KMS-11 (cell line): Measurements from ENCODE around the gene HARS1.

Experiments
- H2AFZ ChIP-seq: fragments of 200-600 bp; sonication (generic); 2 replicates; pipeline ENCODE4 v1.6.1; 2016; ENCODE audit warnings: antibody characterized with exemption, mixed run types, low read depth
- H3K27ac ChIP-seq: fragments of 200-600 bp; sonication (generic); 2 replicates; pipeline ENCODE4 v1.6.1; 2016; ENCODE audit warnings: mild to moderate bottlenecking, mixed run types
- H3K27me3 ChIP-seq: fragments of 200-600 bp; sonication (generic); 2 replicates; pipeline ENCODE4 v1.6.1; 2017; ENCODE audit warnings: mild to moderate bottlenecking, low read depth, mixed run types, moderate library complexity; ENCODE audit not compliant: insufficient read depth
- H3K36me3 ChIP-seq: fragments of 200-600 bp; sonication (generic); 2 replicates; pipeline ENCODE4 v1.6.1; 2017; ENCODE audit warnings: mild to moderate bottlenecking, mixed run types; ENCODE audit not compliant: insufficient read depth
- H3K4me1 ChIP-seq: fragments of 200-600 bp; sonication (generic); 2 replicates; pipeline ENCODE4 v1.6.1; 2016; ENCODE audit warnings: mild to moderate bottlenecking, low read depth, mixed run types; ENCODE audit not compliant: poor library complexity, severe bottlenecking
- H3K4me2 ChIP-seq: fragments of 200-600 bp; sonication (generic); 2 replicates; pipeline ENCODE4 v1.7.0; 2016; ENCODE audit warnings: mild to moderate bottlenecking, mixed run types
- H3K4me3 ChIP-seq: fragments of 200-600 bp; sonication (generic); IDR thresholded peaks from 2 replicates; pipeline ENCODE4 v1.6.1; 2017; ENCODE audit warnings: low read depth, low read length, mixed read lengths; ENCODE audit not compliant: insufficient read depth
- H3K79me2 ChIP-seq: fragments of 200-600 bp; sonication (generic); 2 replicates; pipeline ENCODE4 v1.6.1; 2016; ENCODE audit warnings: low read depth, mixed run types; ENCODE audit not compliant: insufficient read depth
- H3K9ac ChIP-seq: fragments of 200-600 bp; sonication (generic); 2 replicates; pipeline ENCODE4 v1.6.1; 2016; ENCODE audit warnings: mild to moderate bottlenecking, mixed run types
- H4K20me1 ChIP-seq: fragments of 200-600 bp; sonication (generic); 2 replicates; pipeline ENCODE4 v1.6.1; 2016; ENCODE audit warnings: mild to moderate bottlenecking, mixed run types; ENCODE audit not compliant: insufficient read depth
- CTCF ChIP-seq: fragments of 200-600 bp; sonication (generic); conservative IDR thresholded peaks from 2 replicates; pipeline ENCODE4 v1.6.1; 2017; ENCODE audit warnings: low read depth, mild to moderate bottlenecking, antibody characterized with exemption, low read length, moderate library complexity, mixed read lengths

The HARS1 gene

GRCh38 chr5:140690941-140691924 is at the start of gene HARS1, which contains the start of gene HARS2:
Gene HARS1, minus strand, starts transcription at chr5:140691370. Its CDS starts 66 bp downstream, at chr5:140691304.
Gene HARS2, plus strand, starts transcription at chr5:140691455. Its CDS starts 194 bp downstream, at chr5:140691649.
- TF ChIP-seq CTCF = no peak
- Histone ChIP-seq H3K9ac (peak within 1 kb of the TSS; percentile 69), H4K20me1 (no peaks in the 10 kb centered on the region), H3K27ac (peak within 1 kb of the TSS; percentile 60), H3K4me2 (peak within 1 kb of the TSS; percentile 95), H3K27me3 (no peaks in the 10 kb centered on the region), H3K4me1 (peaks cover 19% of the 10 kb centered on the region), H3K36me3 (no peaks in the 10 kb centered on the region), H3K79me2 (peaks cover 32% of the 10 kb centered on the region; the same call in 1 of the 2 replicates), H2AFZ (peak within 1 kb of the TSS; percentile 93), H3K4me3 (no peak within 1 kb of the TSS)

- no peaks in the 10 kb centered on the region for H3K36me3 ChIP-seq
- H3K27ac ChIP-seq = no peak overlapping the region
- no peaks in the 10 kb centered on the region for H3K4me1 ChIP-seq
- TF ChIP-seq CTCF = no peak
- H4K20me1 ChIP-seq = no peaks in the 10 kb centered on the region
- H3K79me2 ChIP-seq = no peaks in the 10 kb centered on the region
- H3K27me3 ChIP-seq = no peaks in the 10 kb centered on the region
- H3K9ac ChIP-seq = no peak overlapping the region
- H2AFZ ChIP-seq = no peak overlapping the region
- H3K4me2 ChIP-seq = no peak overlapping the region
- H3K4me3 ChIP-seq = no peak overlapping the region
These were observed 46.3 kb upstream of the HARS1 start for GRCh38 chr5:140737486-140737885.

- Histone ChIP-seq H3K4me1 (no peaks in the 10 kb centered on the region), H2AFZ (no peak overlapping the region), H3K27me3 (no peaks in the 10 kb centered on the region), H4K20me1 (no peaks in the 10 kb centered on the region), H3K4me3 (no peak overlapping the region), H3K79me2 (no peaks in the 10 kb centered on the region), H3K36me3 (no peaks in the 10 kb centered on the region), H3K9ac (no peak overlapping the region), H3K4me2 (no peak overlapping the region), H3K27ac (no peak overlapping the region)
- TF ChIP-seq CTCF = 0 out of 2 replicates have a peak, but pooled peaks have one; percentile 14
These were observed 43.2 kb upstream of the HARS1 start for GRCh38 chr5:140734354-140734753.

- H2AFZ ChIP-seq = no peak overlapping the region
- no peaks in the 10 kb centered on the region for H3K79me2 ChIP-seq
- no peak overlapping the region for H3K4me3 ChIP-seq
- H3K27me3 ChIP-seq = no peaks in the 10 kb centered on the region
- H3K4me1 ChIP-seq = no peaks in the 10 kb centered on the region
- H3K27ac ChIP-seq = no peak overlapping the region
- no peak for TF ChIP-seq CTCF
- H3K9ac ChIP-seq = no peak overlapping the region
- no peaks in the 10 kb centered on the region for H3K36me3 ChIP-seq
- H3K4me2 ChIP-seq = no peak overlapping the region
- no peaks in the 10 kb centered on the region for H4K20me1 ChIP-seq
These were observed 41.9 kb upstream of the HARS1 start for GRCh38 chr5:140733098-140733497.
